Measurements from ENCODE around the gene ARMC9. TPM values are rescaled to one million over a fixed set of nuclear protein-coding genes. Genes with fewer than 3 reads are reported as not detected.

The ARMC9 gene
- total RNA-seq, 1 donor from 2014 or later, result 19.3 TPM

DNA sequence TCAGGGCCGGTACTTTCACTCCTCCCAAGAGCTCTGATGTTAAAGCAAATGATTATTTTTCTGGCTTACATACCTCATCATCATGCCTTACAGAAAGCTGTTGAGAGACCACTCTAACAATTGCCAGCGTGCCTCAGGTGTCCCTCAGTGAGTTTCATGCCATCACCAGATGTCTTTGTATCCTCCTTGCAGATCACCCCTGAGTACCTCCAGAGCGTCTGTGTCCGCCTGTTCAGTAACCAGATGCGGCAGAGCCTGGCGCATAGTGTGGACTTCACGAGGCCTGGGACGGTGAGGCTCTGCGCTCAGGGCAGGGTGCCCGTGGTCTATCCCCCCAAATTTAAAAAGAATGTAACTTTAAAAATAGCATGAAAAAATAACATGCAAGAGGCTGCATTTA, 41.3 kb downstream of the ARMC9 start:
- TF ChIP-seq, protein P1, sequence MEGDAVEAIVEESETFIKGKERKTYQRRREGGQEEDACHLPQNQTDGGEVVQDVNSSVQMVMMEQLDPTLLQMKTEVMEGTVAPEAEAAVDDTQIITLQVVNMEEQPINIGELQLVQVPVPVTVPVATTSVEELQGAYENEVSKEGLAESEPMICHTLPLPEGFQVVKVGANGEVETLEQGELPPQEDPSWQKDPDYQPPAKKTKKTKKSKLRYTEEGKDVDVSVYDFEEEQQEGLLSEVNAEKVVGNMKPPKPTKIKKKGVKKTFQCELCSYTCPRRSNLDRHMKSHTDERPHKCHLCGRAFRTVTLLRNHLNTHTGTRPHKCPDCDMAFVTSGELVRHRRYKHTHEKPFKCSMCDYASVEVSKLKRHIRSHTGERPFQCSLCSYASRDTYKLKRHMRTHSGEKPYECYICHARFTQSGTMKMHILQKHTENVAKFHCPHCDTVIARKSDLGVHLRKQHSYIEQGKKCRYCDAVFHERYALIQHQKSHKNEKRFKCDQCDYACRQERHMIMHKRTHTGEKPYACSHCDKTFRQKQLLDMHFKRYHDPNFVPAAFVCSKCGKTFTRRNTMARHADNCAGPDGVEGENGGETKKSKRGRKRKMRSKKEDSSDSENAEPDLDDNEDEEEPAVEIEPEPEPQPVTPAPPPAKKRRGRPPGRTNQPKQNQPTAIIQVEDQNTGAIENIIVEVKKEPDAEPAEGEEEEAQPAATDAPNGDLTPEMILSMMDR (IDR thresholded peaks at IDR 0.05; ENCODE audit: partially characterized antibody, unreplicated experiment), result no peak
- Mint-ChIP-seq H3K27ac (ENCODE audit: unreplicated experiment) (no peak overlapping the region), H3K4me3 (ENCODE audit: unreplicated experiment) (no peak overlapping the region), H3K9me3 (ENCODE audit: unreplicated experiment) (peaks cover 2% of the 10 kb centered on the region), H3K4me1 (ENCODE audit: low read depth, unreplicated experiment) (peaks cover 15% of the 10 kb centered on the region), H3K27me3 (ENCODE audit: unreplicated experiment) (no peaks in the 10 kb centered on the region), H3K36me3 (ENCODE audit: unreplicated experiment) (no peaks in the 10 kb centered on the region)
- no peak for DNase-seq

DNA sequence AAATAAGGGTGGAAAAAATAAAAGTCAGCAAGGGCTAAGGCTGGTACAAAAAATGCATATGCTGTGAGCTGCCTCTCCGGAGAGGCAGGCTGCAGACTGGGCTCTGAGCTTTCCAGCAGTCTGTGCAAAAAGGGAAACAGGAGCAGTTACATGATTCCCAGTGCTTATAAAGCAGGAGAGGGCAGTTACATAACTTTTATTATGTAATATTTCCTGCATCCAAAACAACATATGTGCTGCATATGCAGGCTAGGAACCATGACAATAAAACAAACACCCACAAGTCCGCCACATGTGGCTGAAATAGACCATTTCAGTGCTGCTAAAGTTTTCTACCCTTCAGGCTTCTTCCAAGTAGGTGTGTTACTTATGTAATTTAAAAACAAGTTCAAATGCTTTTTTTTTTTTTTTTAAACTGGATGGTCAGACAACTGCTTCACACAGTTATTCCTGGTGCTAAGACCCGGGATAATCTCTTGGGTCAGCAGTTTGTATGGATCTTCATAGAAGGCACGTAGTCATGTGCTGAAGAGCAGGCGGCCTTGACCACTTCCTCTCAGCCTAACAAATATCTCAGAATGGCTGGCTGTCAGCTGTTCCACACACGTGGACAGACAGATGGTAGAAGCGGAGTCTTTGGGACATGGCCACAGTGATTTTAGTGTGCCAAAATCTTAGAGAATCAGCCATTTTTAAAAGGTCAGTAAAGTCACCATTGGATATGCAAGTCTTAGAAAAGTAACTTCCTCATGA, 43.5 kb downstream of the ARMC9 start:
- Mint-ChIP-seq H3K36me3 (ENCODE audit: unreplicated experiment) (no peaks in the 10 kb centered on the region), H3K9me3 (ENCODE audit: unreplicated experiment) (peaks cover 2% of the 10 kb centered on the region), H3K27ac (ENCODE audit: unreplicated experiment) (no peak overlapping the region), H3K27me3 (ENCODE audit: unreplicated experiment) (no peaks in the 10 kb centered on the region), H3K4me3 (ENCODE audit: unreplicated experiment) (no peak overlapping the region), H3K4me1 (ENCODE audit: low read depth, unreplicated experiment) (peaks cover 15% of the 10 kb centered on the region)
- DNase-seq, result no peak
- TF ChIP-seq, protein P1 (IDR thresholded peaks at IDR 0.05; ENCODE audit: partially characterized antibody, unreplicated experiment), result no peak

DNA sequence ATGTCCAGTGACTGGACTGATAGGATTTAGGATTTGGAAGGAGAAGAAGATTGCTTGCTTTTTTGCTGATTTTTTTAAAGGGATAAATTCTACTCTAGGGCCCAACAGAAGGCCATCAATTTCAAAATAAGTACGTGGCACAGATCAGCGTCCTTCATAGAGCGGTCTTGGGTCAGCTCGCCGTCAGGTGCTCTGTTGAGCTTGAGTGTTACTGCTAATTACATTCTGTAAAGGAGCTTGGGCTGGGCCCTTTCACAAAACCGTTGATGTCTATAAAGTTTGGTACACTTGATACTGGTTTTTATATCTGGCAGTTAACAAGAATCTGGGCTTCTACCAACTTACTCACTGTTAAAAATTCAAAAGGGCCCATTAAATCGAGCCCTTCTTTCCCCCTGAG, 45.4 kb downstream of the ARMC9 start:
- H3K27ac Mint-ChIP-seq (ENCODE audit: unreplicated experiment), result no peak overlapping the region
- TF ChIP-seq, protein P1 (IDR thresholded peaks at IDR 0.05; ENCODE audit: partially characterized antibody, unreplicated experiment), result no peak
- peaks cover 2% of the 10 kb centered on the region for H3K9me3 Mint-ChIP-seq (ENCODE audit: unreplicated experiment)
- no peak for DNase-seq
- no peaks in the 10 kb centered on the region for H3K27me3 Mint-ChIP-seq (ENCODE audit: unreplicated experiment)
- peaks cover 12% of the 10 kb centered on the region for H3K4me1 Mint-ChIP-seq (ENCODE audit: low read depth, unreplicated experiment)
- no peak overlapping the region for H3K4me3 Mint-ChIP-seq (ENCODE audit: unreplicated experiment)
- no peaks in the 10 kb centered on the region for H3K36me3 Mint-ChIP-seq (ENCODE audit: unreplicated experiment)

DNA sequence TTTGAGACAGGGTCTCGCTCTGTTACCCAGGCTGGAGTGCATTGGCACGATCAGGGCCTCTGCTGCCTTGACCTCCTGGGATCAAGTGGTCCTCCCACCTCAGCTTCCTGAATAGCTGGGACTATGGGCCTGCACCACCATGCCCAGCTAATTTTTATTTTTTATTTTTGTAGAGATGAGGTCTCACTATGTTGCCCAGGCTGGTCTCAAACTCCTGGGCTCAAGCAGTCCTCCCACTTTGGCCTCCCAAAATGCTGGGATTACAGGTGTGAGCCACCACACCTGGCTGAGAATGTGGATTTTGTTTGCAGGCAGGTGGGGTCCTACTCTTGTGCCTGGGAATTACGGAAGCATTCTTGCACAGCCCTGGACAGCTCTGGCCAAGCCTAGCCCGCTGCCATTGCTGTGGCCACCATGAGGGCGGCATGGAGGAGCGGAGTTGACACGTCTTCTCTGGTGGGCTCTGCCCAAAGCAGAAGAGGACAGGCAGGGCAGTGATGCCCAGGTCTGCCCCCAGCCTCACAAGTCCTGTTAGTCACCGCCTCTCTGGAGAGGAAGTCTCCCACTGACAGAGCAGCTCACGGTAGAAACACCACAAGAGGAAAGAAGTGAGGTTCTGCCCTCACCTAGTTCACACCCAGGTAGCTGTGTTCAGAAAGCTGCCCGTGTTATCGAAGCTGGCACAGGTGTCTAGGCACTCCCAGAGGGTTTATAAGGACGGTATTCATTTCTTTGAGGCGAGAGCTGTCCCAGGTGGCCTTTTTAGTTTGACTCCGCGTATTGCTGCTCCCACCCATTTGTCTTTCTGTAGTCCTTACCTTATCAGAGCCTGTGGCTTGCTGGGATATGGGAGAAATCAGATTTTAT, 46.2 kb downstream of the ARMC9 start:
- Mint-ChIP-seq H3K4me1 (ENCODE audit: low read depth, unreplicated experiment) (peaks cover 9% of the 10 kb centered on the region), H3K9me3 (ENCODE audit: unreplicated experiment) (peaks cover 2% of the 10 kb centered on the region), H3K4me3 (ENCODE audit: unreplicated experiment) (no peak overlapping the region), H3K27me3 (ENCODE audit: unreplicated experiment) (no peaks in the 10 kb centered on the region), H3K36me3 (ENCODE audit: unreplicated experiment) (no peaks in the 10 kb centered on the region), H3K27ac (ENCODE audit: unreplicated experiment) (no peak overlapping the region)
- DNase-seq, result no peak
- TF ChIP-seq, protein P1 (IDR thresholded peaks at IDR 0.05; ENCODE audit: partially characterized antibody, unreplicated experiment), result no peak
